SK-N-DZ (cell line): ENCODE results near the gene FGD2.
"Not testable (repeated sequence)": the region's sequence is repeated elsewhere in the genome, so short reads cannot be mapped to it uniquely, and the experiment has no call there.

Source experiments
- DNase-seq: peaks from one replicate; pipeline ENCODE4 v3.0.0-alpha.2; 2015; ENCODE audit warnings: low spot score

Gene FGD2

GRCh38 chr6:37038292-37039198, 33.1 kb downstream of the FGD2 start:
- no peak for DNase-seq

DNA sequence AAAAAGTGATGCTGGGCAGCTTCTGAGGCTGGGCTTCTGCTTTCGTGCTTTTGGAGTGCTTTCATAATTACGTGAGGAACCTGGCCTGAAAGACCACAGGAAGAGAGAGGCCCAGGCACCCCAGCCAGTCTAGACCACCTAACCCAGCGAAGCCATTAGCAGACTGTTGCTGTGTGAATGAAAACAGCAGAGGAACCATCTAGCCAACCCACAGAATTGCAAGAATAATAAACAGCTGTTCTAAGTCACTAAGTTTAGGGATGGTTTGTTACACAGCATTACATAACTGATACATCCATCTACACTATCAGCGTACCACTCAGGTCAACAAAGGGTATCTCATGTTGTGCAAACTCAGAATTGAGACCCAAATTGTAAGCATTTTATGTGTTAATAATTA, 34.5 kb downstream of the FGD2 start:
- DNase-seq = no peak

DNA sequence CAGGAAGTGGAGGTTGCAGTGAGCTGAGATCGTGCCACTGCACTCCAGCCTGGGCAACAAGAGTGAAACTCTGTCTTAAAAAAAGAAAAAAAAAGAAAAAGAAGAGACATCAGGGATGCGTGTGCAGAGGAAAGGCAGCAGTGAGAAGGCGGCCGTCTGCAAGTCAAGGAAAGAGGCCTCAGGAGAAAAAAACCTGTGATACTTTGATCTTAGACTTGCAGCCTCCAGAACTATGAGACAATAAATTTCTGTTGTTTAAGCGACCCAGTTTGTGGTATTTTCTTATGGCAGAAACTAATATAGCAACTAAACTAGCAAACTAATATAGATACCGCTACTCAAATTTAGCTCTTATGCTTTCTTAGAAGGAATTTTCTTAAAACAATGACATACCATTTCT, 36.1 kb downstream of the FGD2 start:
- DNase-seq = no peak

DNA sequence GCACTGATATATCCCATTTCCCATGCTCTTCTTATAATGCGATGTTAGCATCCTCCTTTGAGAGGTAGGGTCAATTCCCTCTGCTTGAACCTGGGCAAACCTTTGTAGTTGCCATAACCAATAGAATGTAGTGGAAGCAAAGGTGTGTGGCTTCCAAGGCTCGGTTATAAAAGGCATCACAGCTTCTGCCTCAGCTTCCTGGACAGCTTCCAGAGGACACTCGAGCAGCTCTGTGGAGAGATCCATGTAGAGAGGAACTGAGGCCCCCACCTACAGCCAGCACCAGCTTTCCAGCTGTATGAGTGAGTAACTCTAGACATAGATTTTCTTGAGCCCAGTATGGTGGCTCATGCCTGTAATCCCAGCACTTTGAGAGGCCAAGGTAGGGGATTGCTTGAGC, 36.7 kb downstream of the FGD2 start:
- DNase-seq = no peak

DNA sequence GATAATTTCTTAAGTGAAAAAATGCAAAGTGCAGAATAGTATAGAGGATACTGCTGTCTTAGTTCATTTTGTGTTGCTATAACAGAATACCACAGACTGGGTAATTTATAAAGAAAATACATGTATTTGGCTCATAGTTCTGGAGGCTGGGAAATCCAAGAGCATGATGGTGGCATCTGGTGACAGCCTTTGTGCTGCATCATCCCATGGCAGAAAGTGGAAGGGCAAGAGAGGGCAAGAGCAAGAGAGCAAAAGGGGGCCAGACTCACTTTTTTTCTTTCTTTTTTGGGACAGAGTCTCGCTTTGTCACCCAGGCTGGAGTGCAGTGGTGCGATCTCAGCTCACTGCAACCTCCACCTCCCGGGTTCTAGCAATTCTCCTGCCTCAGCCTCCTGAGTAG, 37.6 kb downstream of the FGD2 start:
- DNase-seq = not testable (repeated sequence)

- no peak for DNase-seq
Measured at GRCh38 chr6:37047346-37047688, 41.9 kb downstream of the FGD2 start.

DNA sequence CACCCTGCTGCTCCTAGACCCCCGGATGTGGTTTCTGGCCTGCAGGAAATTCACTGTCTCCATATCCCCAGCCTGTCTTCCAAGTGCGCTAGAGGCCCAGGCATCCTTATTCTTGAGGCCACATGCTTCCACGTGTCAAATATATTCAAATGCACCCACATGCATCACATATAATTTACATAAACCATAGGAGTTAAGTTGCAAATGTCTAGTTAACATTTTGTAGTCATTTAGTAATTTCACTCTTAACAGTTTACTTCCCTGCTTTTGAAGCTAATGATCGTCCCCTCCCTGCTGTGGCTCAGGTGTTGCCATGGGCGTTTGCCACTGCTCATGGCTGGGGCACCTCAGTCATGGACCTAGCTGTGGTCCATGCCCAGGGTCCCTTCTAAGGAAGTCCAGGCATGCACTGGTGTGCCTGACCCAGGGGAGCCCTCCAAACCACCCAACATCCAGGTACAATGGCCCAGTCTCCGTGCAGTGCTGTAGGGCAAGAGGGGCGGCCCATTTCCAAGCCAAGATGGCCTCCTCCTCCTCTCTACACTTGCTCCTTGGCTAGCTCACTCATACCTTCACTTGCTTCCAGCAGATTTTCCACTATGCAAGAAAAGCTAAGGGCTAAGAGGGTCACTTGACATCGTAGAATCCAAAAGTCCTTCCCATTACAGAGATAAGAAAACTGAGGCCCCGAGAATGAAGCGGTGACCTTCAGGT, 42.4 kb downstream of the FGD2 start:
- DNase-seq = no peak

DNA sequence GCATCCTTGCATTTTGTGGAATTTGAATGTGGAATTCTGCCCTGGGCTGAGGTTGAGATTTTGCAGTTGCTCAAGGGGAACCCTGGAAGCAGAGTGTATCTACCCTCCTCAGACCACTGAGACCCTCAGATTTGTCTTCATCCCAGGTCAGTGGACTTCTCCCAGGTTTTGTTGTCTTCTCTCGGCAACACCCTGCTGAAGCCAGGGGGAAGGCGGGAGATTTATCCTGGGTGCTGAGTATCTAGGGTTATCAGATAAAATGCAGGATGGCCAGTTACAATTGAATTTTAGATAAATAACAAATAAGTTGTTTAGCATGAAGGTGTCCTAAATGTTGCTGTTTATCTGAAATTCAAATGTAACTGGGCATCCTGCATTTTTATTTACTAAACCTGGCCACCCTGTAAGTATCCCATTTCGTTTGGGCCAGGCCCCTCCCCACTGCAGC, 43.0 kb downstream of the FGD2 start:
- no peak for DNase-seq

DNA sequence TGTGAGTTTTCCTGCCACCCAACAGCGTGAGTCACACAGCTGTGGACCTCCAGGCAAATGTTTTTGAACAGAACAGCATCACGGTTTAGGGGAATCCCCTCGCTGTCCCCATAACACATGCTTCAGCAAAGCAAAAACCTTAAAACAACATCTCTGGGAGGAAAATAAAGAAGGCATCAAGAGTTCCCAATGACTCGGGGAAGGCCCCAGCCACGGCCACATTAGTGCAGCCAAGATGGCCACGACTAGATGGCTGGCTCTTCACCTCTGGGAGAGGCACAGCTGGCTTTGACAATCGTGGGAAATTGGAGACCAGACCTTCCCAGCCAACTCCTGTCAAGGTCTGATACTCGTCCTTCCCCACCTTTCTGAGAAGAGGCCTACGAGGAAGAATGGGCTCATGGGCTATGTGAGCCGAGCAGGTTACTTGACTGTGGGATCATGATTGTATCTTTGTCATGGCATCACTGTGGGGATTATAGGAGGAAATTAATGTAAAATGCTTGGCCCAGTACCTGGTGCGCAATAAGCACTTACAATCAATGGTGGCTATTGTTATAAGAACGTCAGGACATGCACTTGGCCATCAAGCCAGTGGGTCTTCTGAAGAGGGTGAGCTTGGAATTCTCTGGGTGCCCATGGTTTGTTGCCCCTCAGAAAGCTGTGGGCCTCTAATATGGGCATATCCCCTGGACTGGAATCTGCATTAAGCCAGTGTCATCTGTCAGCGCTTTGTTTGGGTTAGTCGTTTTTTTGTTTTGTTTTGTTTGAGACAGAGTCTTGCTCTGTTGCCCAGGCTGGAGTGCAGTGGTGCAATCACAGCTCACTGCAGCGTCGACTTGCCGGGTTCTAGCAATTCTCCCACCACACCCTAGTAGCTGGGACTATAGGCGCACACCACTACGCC, 43.6 kb downstream of the FGD2 start:
- no peak for DNase-seq

GRCh38 chr6:37049758-37050044, 44.2 kb downstream of the FGD2 start:
- no peak for DNase-seq

GRCh38 chr6:37050045-37050853, 44.8 kb downstream of the FGD2 start:
- no peak for DNase-seq

DNA sequence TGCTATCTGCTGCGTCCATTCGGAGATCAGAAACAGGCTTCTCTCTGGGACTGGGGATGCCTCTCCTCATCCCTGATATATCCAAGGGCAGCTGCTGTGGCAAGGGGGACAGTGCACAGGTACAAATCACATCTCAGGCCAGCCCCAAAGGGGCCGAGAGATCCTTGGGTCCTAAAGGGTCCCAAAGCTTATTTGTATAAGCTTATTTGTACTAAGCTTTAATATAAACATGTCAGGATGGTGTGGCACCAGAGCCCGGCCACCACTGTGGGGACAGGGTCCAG, 45.3 kb downstream of the FGD2 start:
- DNase-seq = no peak

DNA sequence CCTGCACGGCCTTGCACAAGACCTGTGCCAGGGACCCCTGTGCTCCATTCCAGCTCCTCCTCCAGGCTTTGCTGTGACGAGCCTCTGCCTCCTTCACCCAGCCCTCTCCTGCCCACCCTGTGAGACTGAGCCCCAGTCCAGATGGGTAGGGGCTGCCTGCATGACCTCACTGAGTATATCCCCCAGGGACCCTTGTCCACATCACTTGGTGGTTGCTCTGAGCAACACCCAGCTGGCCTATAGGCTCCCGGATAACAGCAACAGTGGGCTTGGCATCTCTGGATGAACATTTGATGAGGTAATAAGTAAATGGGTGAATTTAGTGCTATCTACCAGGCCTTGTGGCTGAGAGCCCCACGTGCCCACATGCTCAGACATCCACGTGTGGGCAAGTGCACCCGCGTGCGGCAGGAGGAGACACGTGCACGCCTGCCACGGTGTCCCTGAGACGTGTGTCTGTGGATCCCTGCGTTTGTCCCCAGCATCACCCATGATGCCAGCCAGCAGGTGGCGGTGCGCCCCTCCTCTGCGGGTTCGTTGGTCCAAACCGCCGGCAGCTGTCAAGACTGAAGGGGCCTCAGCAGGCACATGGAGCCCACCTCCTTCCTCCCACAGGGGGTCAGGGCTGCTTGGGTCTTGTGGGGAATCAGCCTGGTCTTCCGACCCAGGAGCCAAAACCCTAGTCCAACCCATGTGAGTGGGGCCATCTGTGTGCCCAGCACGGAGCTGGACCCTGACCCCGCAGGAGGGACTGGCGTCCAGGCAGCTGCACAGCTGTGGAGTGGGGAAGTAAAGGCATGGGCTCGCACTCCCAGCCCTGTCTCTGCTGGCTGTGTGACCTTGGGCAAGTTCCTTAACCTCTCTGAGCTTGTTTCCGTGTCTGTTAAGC, 45.9 kb downstream of the FGD2 start:
- peak; percentile 87 for DNase-seq

DNA sequence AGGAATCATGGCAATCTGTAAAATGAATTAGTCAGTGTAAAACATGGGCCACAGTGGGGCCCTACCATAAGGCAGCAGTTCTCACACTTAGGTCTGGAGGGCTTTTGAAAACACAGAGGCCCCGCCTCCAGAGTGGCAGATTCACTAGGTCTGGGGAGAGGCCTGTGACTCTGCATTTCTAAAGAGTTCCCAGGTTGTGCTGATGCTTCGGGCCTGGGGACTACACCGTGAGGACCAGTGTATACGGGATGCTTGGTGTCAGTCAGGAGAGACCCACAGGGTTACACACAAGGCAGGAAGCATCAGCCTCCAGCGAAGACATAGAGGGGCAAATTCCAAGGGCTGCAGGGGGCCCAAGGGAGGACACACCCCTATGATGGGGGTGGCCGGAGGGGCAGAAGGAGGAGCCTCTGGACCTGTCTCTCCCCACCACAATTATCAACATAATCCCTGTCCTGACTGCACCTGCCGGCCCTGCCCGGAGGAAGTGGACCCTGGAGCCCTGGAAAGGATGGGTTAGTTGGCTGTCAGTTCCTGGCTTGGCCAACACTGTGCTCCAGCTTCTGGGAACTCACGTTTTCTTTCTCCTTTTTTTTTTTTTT, 46.7 kb downstream of the FGD2 start:
- no peak for DNase-seq

DNA sequence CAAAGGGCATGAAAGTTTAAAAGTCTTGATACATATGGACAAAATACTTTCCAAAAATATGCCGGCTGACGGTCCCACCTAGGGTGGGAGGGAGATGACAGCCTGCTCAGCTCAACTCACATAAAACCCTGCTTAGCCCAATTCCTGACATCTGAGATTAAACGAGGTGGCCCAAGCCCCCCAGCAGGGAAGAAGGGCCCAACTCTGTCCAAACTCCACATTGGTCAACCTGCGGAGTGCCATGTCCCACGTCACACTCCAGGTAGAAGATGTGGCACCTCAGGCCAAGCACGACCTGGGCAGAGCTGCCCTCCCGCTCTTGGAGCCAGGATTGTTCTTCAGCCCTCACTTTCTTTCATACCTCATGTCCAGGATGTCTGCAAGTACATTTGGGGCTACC, 48.2 kb downstream of the FGD2 start:
- no peak for DNase-seq

DNA sequence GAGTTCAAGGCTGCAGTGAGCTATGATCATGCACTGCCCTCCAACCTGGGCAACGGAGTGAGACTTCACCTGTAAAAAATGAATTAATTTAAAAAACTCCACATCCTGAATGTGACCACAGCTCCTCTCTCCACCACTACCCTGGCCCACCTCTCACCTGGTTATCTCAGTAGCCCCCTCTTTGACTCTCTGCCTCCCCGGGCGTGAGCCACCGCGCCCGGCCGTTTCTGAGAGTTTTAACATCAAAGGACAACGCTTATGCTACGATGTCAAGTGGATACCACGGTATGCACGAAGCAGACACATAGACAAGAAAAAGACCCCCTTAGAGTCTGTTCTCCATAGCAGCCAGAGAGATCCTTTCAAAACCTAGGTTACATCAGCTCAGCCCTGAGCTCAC, 48.7 kb downstream of the FGD2 start:
- DNase-seq = no peak

DNA sequence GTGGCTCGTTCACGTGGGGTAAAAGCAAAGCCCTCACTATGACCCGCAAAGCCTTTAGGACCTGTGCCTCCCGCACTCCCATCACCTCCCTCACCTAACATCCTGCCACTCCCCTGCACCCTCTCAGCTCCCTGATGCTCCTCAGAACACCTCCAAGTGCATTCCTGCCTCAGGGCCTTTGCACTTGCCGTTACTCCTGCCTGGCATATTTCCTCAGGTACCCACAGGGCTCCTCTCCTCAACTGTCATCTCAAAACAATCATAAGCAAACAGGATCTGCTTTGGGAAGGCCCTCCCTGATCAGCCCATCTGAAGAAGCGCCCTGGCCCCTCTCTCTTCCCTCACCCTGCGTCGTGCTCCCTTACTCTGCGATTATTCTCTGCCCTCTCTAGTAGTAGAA, 49.1 kb downstream of the FGD2 start:
- DNase-seq = no peak

- DNase-seq = no peak
Measured at GRCh38 chr6:37056112-37056403, 50.6 kb downstream of the FGD2 start.

DNA sequence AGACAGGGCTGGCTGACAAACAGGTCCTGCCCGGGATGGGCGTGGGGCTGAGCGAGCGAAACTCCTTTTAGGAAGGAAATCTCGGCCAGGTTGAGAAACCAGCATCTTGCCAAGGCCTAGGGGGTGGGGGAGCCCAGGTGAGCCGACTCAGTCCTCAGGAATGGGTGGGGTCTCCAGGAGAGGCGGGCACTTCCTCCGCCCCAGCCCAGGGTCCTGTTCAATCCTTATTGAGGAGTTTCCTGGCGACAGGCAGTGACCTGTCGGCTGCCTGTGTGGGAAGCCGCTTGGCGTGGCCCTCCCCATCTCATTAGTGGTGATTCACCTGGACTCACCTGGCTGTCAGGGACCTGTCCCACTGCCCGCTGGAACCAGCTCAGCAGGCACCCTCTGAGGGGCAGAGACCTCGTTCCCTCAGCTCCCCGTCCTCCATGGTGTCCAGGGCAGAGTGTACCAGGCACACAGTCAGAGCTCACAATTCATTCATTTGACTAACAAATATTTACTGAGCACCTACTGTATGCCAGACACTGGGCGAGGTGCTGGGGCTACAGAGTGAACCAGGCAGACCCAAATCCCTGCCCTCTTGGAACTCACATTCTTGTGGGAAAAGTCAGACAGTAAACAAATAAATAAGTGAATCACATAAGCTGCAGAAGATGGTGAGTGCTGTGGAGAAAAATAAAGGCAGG, 51.1 kb downstream of the FGD2 start:
- DNase-seq = no peak

- no peak for DNase-seq
Measured at GRCh38 chr6:37057128-37057471, 51.6 kb downstream of the FGD2 start.
